Measurements from ENCODE around the gene PAPOLB.

Gene PAPOLB

GRCh38 chr7:4840079-4840501, 21.7 kb downstream of the PAPOLB start:
- DNase-seq, result no peak

- no peak for DNase-seq
Observed at GRCh38 chr7:4838626-4839334, 23.1 kb downstream of the PAPOLB start.

DNA sequence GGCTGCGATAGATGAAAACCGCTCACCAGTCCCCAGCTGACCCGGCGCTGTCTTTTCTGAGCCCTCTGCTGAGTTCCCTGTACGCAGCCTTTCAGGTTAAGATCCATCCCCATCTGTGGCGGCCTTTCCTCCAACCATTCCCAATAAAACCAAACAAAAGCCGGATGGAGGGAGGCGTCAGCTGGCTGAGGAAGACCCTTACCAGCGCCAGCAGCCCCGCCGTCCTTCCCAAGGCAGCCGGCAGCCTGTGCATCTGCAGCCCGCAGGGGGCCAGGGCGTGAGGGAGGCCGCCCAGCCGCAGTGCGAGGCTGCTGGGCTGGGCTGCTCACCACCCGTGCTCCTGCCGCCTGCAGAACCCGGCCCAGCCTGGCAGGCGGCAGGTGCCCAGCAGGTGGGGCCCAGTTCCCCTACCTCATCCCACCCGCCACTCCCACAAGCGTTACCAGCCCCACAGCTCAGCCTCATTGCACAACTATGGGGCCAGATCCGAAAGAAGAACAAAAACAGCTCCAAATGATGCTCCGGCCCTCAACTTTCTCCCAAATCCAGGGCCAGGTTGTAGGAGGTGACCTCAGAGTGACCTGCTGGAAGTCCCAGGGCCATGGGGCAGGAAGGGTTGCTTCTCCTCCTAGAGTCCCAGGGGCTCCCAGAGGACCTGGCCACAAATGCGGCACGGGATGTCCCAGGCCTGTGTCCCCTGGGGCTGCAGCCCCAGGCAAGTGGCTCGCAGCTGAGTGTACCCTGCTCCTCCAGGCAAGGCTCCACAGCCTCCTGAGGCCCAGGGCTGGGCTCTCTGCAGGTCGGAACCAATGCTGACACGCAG, 23.8 kb downstream of the PAPOLB start:
- DNase-seq, result no peak

DNA sequence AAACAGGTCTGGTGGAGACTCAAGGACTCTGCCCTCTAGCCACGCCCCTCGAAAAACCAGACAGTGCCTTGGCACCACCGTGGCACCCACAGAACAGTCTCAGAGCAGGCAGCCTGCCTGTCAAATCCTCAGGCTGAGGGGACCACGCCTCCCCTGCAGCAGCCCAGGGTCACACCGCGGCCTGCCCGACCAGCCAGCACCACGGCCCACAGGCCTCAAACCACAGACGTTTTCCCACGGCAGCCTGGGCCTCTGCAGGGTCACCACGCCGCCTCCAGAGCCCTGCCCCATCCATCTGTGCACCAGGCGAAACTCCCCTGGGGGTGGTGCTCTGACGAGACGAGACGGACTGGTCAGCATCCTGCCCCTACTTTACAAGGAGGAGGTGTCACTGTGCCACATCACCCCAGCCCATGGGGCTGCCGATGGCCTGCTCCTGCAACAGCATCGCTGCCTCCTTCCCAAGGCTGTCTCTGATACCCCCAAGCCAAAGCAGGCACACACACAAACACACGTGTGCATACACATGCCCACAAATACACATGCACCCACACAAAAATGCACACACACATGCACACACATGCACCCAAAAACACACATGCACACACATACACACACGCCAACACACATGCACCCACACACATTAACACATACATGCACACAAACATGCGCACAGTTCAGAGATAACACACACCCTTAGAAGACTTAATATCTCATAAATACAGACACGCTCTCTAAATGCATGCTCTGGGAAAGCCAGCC, 24.6 kb downstream of the PAPOLB start:
- DNase-seq, result no peak

GRCh38 chr7:4836206-4836661, 25.6 kb downstream of the PAPOLB start:
- DNase-seq, result no peak

- no peak for DNase-seq
Observed at GRCh38 chr7:4835398-4836205, 26.2 kb downstream of the PAPOLB start.

- DNase-seq, result no peak
Observed at GRCh38 chr7:4834601-4835397, 27.0 kb downstream of the PAPOLB start.

- no peak for DNase-seq
Observed at GRCh38 chr7:4833691-4834600, 27.9 kb downstream of the PAPOLB start.

DNA sequence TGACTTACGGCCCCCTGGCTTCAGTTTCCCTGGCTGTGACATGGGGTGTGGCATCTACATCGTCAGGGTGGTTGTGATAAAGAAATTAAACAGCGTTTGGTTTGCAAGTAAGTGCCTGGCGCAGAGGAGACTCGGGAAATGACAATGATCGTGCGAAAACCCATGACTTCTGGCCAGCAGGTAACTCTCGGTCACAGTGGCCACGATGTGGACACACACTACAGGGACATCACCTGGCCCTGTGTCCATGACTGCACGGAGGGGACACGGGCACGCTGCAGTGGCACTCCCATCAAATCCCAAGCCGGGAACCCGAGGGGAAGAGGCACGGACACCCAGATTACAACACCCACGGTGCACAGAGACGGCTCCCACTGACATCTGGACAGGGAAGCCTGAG, 28.7 kb downstream of the PAPOLB start:
- DNase-seq, result no peak

DNA sequence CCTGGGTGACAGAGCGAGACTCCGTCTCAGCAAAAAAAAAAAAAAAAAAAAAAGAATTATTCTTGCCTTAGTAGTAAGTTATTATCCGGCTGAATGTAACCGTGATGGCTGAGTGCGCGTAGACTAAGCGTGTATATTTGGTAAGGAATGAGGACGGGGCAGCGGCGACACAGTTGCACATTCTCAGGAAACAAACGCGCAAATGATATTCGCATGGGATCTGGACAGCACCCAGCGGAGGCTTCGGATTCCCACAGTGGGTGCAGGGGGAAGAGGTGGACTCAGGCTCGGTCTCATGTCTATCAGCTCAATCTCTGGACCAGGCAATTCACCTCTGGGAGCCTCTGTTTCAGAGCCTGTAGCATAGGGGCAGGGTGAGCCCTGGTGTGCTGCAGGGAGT, 29.1 kb downstream of the PAPOLB start:
- DNase-seq, result no peak

DNA sequence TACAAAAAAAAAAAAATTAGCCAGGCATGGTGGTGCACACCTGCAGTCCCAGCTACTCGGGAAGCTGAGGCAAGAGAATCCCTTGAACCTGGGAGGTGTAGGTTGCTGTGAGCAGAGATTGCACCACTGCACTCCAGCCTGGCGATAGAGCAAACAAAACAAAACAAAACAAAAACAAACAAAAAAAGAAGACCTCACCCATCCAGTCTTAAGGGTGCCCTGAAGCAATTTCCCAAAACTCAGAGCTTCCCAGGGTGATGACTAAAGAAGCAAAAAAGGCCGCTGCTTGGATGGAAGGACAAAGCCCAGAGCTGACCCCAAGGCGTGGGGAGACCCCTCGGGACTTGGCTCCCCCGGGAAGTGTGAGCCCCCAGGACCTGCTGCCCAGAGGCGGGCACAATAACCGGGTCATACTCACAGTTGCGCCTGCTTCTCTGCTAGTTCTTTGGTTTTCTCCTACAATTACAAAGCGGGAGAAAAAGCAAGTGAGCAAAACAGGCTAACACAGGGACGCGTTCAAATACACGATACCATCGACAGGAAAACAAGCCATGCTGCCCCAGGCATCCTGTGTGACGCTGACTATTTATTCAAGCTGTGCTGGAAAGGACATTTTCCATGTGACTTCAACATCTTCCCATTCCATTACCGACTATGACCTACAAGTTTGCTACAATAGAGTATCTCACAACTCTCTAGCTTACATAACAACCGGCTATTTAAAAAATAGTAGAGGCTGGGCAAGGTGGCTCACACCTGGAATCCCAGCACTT, 29.9 kb downstream of the PAPOLB start:
- no peak for DNase-seq

GRCh38 chr7:4830176-4830575, 31.7 kb downstream of the PAPOLB start:
- peak; percentile 43 for DNase-seq

- no peak for DNase-seq
Observed at GRCh38 chr7:4828720-4829383, 33.0 kb downstream of the PAPOLB start.

DNA sequence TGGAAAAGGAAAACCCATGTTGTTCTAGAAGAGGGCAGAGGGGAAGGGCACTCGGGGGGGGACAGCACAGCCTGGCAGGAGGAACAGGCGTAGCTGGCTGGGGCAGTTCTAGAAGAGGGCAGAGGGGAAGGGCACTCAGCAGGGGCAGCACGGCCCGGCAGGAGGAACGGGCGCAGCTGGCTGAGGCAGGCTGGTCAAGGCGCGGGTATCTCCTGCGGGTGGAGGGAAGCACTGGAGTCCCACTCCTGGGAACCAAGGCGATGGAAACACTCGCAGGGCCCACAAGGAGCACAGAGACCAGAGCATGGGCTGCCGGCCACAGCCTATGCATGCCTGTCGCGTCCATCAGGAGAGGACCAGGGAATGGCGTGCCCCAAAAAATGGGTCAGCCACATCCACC, 36.7 kb downstream of the PAPOLB start:
- DNase-seq, result no peak

DNA sequence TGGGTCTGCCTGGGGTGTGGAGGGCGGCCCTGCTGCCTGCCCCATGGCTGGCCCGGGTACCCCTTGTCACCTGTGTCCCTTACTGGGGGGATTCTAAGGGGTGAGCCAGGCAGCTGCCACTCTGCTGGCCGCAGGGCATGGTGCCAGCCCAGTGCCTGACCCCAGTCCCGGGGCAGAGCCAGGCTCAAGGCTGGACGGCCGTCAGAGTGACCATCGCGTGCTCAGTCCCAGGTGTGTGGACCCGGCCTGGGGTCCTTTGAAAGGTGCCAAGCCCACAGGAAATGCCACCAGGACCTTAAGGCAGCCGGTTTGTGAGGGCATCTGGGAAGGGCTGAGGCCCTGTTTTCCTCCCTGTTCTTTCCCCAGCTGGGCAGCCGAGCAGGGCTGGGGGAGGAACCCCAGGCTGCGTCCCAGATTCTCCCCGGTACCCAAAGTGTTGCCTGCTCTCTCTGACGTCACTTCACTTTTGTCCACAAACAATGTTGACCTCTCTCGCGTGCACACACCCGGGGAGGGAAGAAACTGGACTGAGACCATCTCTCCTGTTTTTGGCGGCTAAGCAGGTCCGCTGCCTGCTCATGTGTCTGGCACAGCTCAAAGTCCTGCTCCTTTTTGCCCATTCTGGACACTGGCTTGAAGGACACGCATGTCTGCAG, 37.6 kb downstream of the PAPOLB start:
- no peak for DNase-seq

GRCh38 chr7:4823441-4824119, 38.2 kb downstream of the PAPOLB start:
- no peak for DNase-seq

- no peak for DNase-seq
Observed at GRCh38 chr7:4822677-4823076, 39.2 kb downstream of the PAPOLB start.

- DNase-seq, result no peak
Observed at GRCh38 chr7:4820967-4821471, 40.8 kb downstream of the PAPOLB start.

All from effector CD8-positive, alpha-beta T cell (primary cell).